IMR-90 (cell line): ENCODE measurements around the gene RIPOR3.

ENCODE experiments used
- CEBPB ChIP-seq: IDR thresholded peaks from 2 replicates; pipeline ENCODE4 v1.6.1; 2012; ENCODE audit warnings: low read depth, low read length, improper control_type of control experiment
- MXI1 ChIP-seq: IDR thresholded peaks from 2 replicates; pipeline ENCODE4 v1.6.1; 2012; ENCODE audit warnings: low read depth, mild to moderate bottlenecking, low read length, moderate library complexity, borderline replicate concordance
- NFE2L2 ChIP-seq: fragments of 150-350 bp; IDR thresholded peaks from 2 replicates; pipeline ENCODE4 v1.6.1; 2016; ENCODE audit warnings: low read depth, mild to moderate bottlenecking, low read length
- POLR2A ChIP-seq: IDR thresholded peaks from 2 replicates; pipeline ENCODE4 v1.6.1; 2012; ENCODE audit warnings: mild to moderate bottlenecking, low read depth, low read length
- RAD21 ChIP-seq: IDR thresholded peaks from 2 replicates; pipeline ENCODE4 v1.6.1; 2012; ENCODE audit warnings: low read length, improper control_type of control experiment
- RFX5 ChIP-seq: IDR thresholded peaks from 2 replicates; pipeline ENCODE4 v1.8.0; 2012; ENCODE audit warnings: low read depth, mild to moderate bottlenecking, low read length, moderate library complexity
- SMC3 ChIP-seq: fragments of 150-350 bp; IDR thresholded peaks from 2 replicates; pipeline ENCODE4 v1.6.1; 2016; ENCODE audit warnings: low read depth, mild to moderate bottlenecking, antibody characterized with exemption, low read length, moderate library complexity
- TF ChIP-seq, protein P1 (sequence below): conservative IDR thresholded peaks from 2 replicates; pipeline ENCODE4 v1.5.1; 2012; ENCODE audit warnings: mild to moderate bottlenecking, low read depth, low read length, improper control_type of control experiment
- TF ChIP-seq, protein P2 (sequence below): fragments of 150-350 bp; IDR thresholded peaks from 2 replicates; pipeline ENCODE4 v1.6.1; 2017; ENCODE audit warnings: mild to moderate bottlenecking, antibody characterized with exemption, low read length, low read depth

GRCh38 chr20:50668326-50668725 is 23.0 kb downstream of the RIPOR3 start:
- TF ChIP-seq, protein P1, sequence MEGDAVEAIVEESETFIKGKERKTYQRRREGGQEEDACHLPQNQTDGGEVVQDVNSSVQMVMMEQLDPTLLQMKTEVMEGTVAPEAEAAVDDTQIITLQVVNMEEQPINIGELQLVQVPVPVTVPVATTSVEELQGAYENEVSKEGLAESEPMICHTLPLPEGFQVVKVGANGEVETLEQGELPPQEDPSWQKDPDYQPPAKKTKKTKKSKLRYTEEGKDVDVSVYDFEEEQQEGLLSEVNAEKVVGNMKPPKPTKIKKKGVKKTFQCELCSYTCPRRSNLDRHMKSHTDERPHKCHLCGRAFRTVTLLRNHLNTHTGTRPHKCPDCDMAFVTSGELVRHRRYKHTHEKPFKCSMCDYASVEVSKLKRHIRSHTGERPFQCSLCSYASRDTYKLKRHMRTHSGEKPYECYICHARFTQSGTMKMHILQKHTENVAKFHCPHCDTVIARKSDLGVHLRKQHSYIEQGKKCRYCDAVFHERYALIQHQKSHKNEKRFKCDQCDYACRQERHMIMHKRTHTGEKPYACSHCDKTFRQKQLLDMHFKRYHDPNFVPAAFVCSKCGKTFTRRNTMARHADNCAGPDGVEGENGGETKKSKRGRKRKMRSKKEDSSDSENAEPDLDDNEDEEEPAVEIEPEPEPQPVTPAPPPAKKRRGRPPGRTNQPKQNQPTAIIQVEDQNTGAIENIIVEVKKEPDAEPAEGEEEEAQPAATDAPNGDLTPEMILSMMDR = no peak
- no peak for TF ChIP-seq RFX5
- TF ChIP-seq POLR2A = no peak
- TF ChIP-seq SMC3 = no peak
- TF ChIP-seq, protein P2, sequence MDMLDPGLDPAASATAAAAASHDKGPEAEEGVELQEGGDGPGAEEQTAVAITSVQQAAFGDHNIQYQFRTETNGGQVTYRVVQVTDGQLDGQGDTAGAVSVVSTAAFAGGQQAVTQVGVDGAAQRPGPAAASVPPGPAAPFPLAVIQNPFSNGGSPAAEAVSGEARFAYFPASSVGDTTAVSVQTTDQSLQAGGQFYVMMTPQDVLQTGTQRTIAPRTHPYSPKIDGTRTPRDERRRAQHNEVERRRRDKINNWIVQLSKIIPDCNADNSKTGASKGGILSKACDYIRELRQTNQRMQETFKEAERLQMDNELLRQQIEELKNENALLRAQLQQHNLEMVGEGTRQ = no peak
- TF ChIP-seq NFE2L2 = no peak
- TF ChIP-seq MXI1 = no peak
- TF ChIP-seq CEBPB = no peak
- TF ChIP-seq RAD21 = no peak
